Measurements from ENCODE around the gene PRKCQ. TPM values are rescaled to one million over a fixed set of nuclear protein-coding genes. Genes with fewer than 3 reads are reported as not detected.
A peak's percentile ranks its signal among the peaks of the same experiment; 100 is the strongest.

The PRKCQ gene
- total RNA-seq, 2 donors from 2014 or later = 66.3 to 70.0 TPM

GRCh38 chr10:6576326-6576725 is 3.8 kb downstream of the PRKCQ start:
- peaks cover 6% of the 10 kb centered on the region for H3K36me3 Mint-ChIP-seq (ENCODE audit: low read depth)
- H3K4me3 Mint-ChIP-seq = peak overlapping the region; percentile 96
- ATAC-seq (peak; percentile 22), DNase-seq (no peak)
- no peaks in the 10 kb centered on the region for H3K9me3 ChIP-seq (ENCODE audit: control insufficient read depth, low read length, poor library complexity, severe bottlenecking)
- H3K4me1 Mint-ChIP-seq = peaks cover 63% of the 10 kb centered on the region
- H3K27ac Mint-ChIP-seq = peak overlapping the region; percentile 96
- no peaks in the 10 kb centered on the region for H3K27me3 Mint-ChIP-seq

- Mint-ChIP-seq H3K4me3 (peak overlapping the region; percentile 96), H3K36me3 (ENCODE audit: low read depth) (peaks cover 12% of the 10 kb centered on the region), H3K27ac (peak overlapping the region; percentile 96), H3K27me3 (no peaks in the 10 kb centered on the region), H3K4me1 (peaks cover 75% of the 10 kb centered on the region)
- H3K9me3 ChIP-seq (ENCODE audit: control insufficient read depth, low read length, poor library complexity, severe bottlenecking) = no peaks in the 10 kb centered on the region
- ATAC-seq (no peak), DNase-seq (no peak)
These were observed 5.4 kb downstream of the PRKCQ start for GRCh38 chr10:6574664-6575176.

- no peak for ATAC-seq
- no peaks in the 10 kb centered on the region for H3K27me3 Mint-ChIP-seq
- peaks cover 73% of the 10 kb centered on the region for H3K4me1 Mint-ChIP-seq
- H3K36me3 Mint-ChIP-seq (ENCODE audit: low read depth) = peaks cover 9% of the 10 kb centered on the region
- no peak for DNase-seq
- H3K27ac Mint-ChIP-seq = peak overlapping the region; percentile 96
- peak overlapping the region; percentile 52 for H3K4me3 Mint-ChIP-seq
- no peaks in the 10 kb centered on the region for H3K9me3 ChIP-seq (ENCODE audit: control insufficient read depth, low read length, poor library complexity, severe bottlenecking)
These were observed 9.2 kb downstream of the PRKCQ start for GRCh38 chr10:6570893-6571292.

- H3K27me3 Mint-ChIP-seq = no peaks in the 10 kb centered on the region
- peak overlapping the region; percentile 96 for H3K27ac Mint-ChIP-seq
- peak overlapping the region; percentile 87 for H3K4me3 Mint-ChIP-seq
- DNase-seq = no peak
- peaks cover 69% of the 10 kb centered on the region for H3K4me1 Mint-ChIP-seq
- peaks cover 9% of the 10 kb centered on the region for H3K36me3 Mint-ChIP-seq (ENCODE audit: low read depth)
- H3K9me3 ChIP-seq (ENCODE audit: control insufficient read depth, low read length, poor library complexity, severe bottlenecking) = no peaks in the 10 kb centered on the region
- peak; percentile 39 for ATAC-seq
These were observed 10.8 kb downstream of the PRKCQ start for GRCh38 chr10:6569259-6569658.

- peaks cover 9% of the 10 kb centered on the region for H3K36me3 Mint-ChIP-seq (ENCODE audit: low read depth)
These were observed 12.2 kb downstream of the PRKCQ start for GRCh38 chr10:6567884-6568283.

GRCh38 chr10:6567203-6567703 is 12.8 kb downstream of the PRKCQ start:
- peaks cover 69% of the 10 kb centered on the region for H3K4me1 Mint-ChIP-seq
- peak overlapping the region; percentile 96 for H3K27ac Mint-ChIP-seq
- no peaks in the 10 kb centered on the region for H3K27me3 Mint-ChIP-seq
- peaks cover 9% of the 10 kb centered on the region for H3K36me3 Mint-ChIP-seq (ENCODE audit: low read depth)
- H3K9me3 ChIP-seq (ENCODE audit: control insufficient read depth, low read length, poor library complexity, severe bottlenecking) = no peaks in the 10 kb centered on the region
- ATAC-seq = no peak
- H3K4me3 Mint-ChIP-seq = no peak overlapping the region
- no peak for DNase-seq

More at GRCh38 chr10:6567884-6568283, 12.2 kb downstream of the PRKCQ start:
- ATAC-seq (no peak), DNase-seq (no peak)
- Mint-ChIP-seq H3K27ac (peak overlapping the region; percentile 96), H3K27me3 (no peaks in the 10 kb centered on the region), H3K4me1 (peaks cover 71% of the 10 kb centered on the region), H3K4me3 (no peak overlapping the region)
- H3K9me3 ChIP-seq (ENCODE audit: control insufficient read depth, low read length, poor library complexity, severe bottlenecking) = no peaks in the 10 kb centered on the region

GRCh38 chr10:6565588-6565987 is 14.5 kb downstream of the PRKCQ start:
- Mint-ChIP-seq H3K27me3 (no peaks in the 10 kb centered on the region), H3K27ac (peak overlapping the region; percentile 96), H3K4me1 (peaks cover 67% of the 10 kb centered on the region), H3K36me3 (ENCODE audit: low read depth) (peaks cover 11% of the 10 kb centered on the region), H3K4me3 (no peak overlapping the region)
- no peak for DNase-seq
- no peaks in the 10 kb centered on the region for H3K9me3 ChIP-seq (ENCODE audit: control insufficient read depth, low read length, poor library complexity, severe bottlenecking)
- ATAC-seq = no peak

GRCh38 chr10:6564367-6564766 is 15.7 kb downstream of the PRKCQ start:
- H3K4me1 Mint-ChIP-seq = peaks cover 67% of the 10 kb centered on the region
- no peaks in the 10 kb centered on the region for H3K9me3 ChIP-seq (ENCODE audit: control insufficient read depth, low read length, poor library complexity, severe bottlenecking)
- no peaks in the 10 kb centered on the region for H3K27me3 Mint-ChIP-seq
- peaks cover 2% of the 10 kb centered on the region for H3K36me3 Mint-ChIP-seq (ENCODE audit: low read depth)
- DNase-seq (no peak), ATAC-seq (peak; percentile 46)
- H3K4me3 Mint-ChIP-seq = peak overlapping the region; percentile 91
- H3K27ac Mint-ChIP-seq = peak overlapping the region; percentile 96

- H3K27ac Mint-ChIP-seq = peak overlapping the region; percentile 96
- peak; percentile 47 for ATAC-seq
- peaks cover 2% of the 10 kb centered on the region for H3K36me3 Mint-ChIP-seq (ENCODE audit: low read depth)
- no peaks in the 10 kb centered on the region for H3K27me3 Mint-ChIP-seq
- H3K9me3 ChIP-seq (ENCODE audit: control insufficient read depth, low read length, poor library complexity, severe bottlenecking) = no peaks in the 10 kb centered on the region
- DNase-seq = no peak
- peak overlapping the region; percentile 91 for H3K4me3 Mint-ChIP-seq
- H3K4me1 Mint-ChIP-seq = peaks cover 68% of the 10 kb centered on the region
These were observed 16.3 kb downstream of the PRKCQ start for GRCh38 chr10:6563731-6564130.

GRCh38 chr10:6563075-6563474 is 17.0 kb downstream of the PRKCQ start:
- no peaks in the 10 kb centered on the region for H3K27me3 Mint-ChIP-seq
- no peak for DNase-seq
- H3K4me3 Mint-ChIP-seq = peak overlapping the region; percentile 91
- H3K27ac Mint-ChIP-seq = peak overlapping the region; percentile 96
- peaks cover 2% of the 10 kb centered on the region for H3K36me3 Mint-ChIP-seq (ENCODE audit: low read depth)
- no peaks in the 10 kb centered on the region for H3K9me3 ChIP-seq (ENCODE audit: control insufficient read depth, low read length, poor library complexity, severe bottlenecking)
- peak; percentile 22 for ATAC-seq
- H3K4me1 Mint-ChIP-seq = peaks cover 75% of the 10 kb centered on the region

- Mint-ChIP-seq H3K4me1 (peaks cover 81% of the 10 kb centered on the region), H3K27me3 (no peaks in the 10 kb centered on the region), H3K27ac (peak overlapping the region; percentile 96), H3K4me3 (peak overlapping the region; percentile 91), H3K36me3 (ENCODE audit: low read depth) (peaks cover 2% of the 10 kb centered on the region)
- ATAC-seq = no peak
- no peaks in the 10 kb centered on the region for H3K9me3 ChIP-seq (ENCODE audit: control insufficient read depth, low read length, poor library complexity, severe bottlenecking)
- no peak for DNase-seq
These were observed 17.9 kb downstream of the PRKCQ start for GRCh38 chr10:6562221-6562620.

GRCh38 chr10:6561552-6561951 is 18.5 kb downstream of the PRKCQ start:
- no peak for DNase-seq
- H3K36me3 Mint-ChIP-seq (ENCODE audit: low read depth) = peaks cover 2% of the 10 kb centered on the region
- peaks cover 81% of the 10 kb centered on the region for H3K4me1 Mint-ChIP-seq
- no peaks in the 10 kb centered on the region for H3K27me3 Mint-ChIP-seq
- peak overlapping the region; percentile 91 for H3K4me3 Mint-ChIP-seq
- H3K9me3 ChIP-seq (ENCODE audit: control insufficient read depth, low read length, poor library complexity, severe bottlenecking) = no peaks in the 10 kb centered on the region
- ATAC-seq = no peak
- H3K27ac Mint-ChIP-seq = peak overlapping the region; percentile 96

- DNase-seq = no peak
- H3K4me1 Mint-ChIP-seq = peaks cover 81% of the 10 kb centered on the region
- no peaks in the 10 kb centered on the region for H3K9me3 ChIP-seq (ENCODE audit: control insufficient read depth, low read length, poor library complexity, severe bottlenecking)
- no peaks in the 10 kb centered on the region for H3K27me3 Mint-ChIP-seq
- H3K36me3 Mint-ChIP-seq (ENCODE audit: low read depth) = peaks cover 5% of the 10 kb centered on the region
- peak overlapping the region; percentile 96 for H3K27ac Mint-ChIP-seq
- H3K4me3 Mint-ChIP-seq = peak overlapping the region; percentile 91
- peak; percentile 63 for ATAC-seq
These were observed 21.2 kb downstream of the PRKCQ start for GRCh38 chr10:6558759-6559461.
